Ishikawa (cell line): ENCODE data around the gene KCNG2.

Experiments used
- CEBPB ChIP-seq: IDR thresholded peaks from 2 replicates; pipeline ENCODE4 v1.6.1; 2012
- EGR1 ChIP-seq: IDR thresholded peaks from 2 replicates; pipeline ENCODE4 v1.6.1; 2012
- EP300 ChIP-seq: IDR thresholded peaks from 2 replicates; pipeline ENCODE4 v1.6.1; 2012; ENCODE audit warnings: borderline replicate concordance
- FOXM1 ChIP-seq: IDR thresholded peaks from 2 replicates; pipeline ENCODE4 v1.6.1; 2012; ENCODE audit warnings: low read depth, borderline replicate concordance
- MAX ChIP-seq: IDR thresholded peaks from 2 replicates; pipeline ENCODE4 v1.6.1; 2012
- NFIC ChIP-seq: IDR thresholded peaks from 2 replicates; pipeline ENCODE4 v1.6.1; 2012
- REST ChIP-seq: IDR thresholded peaks from 2 replicates; pipeline ENCODE4 v1.6.1; 2012; ENCODE audit warnings: low read depth, mild to moderate bottlenecking
- TAF1 ChIP-seq: IDR thresholded peaks from 2 replicates; pipeline ENCODE4 v1.6.1; 2012; ENCODE audit warnings: low read depth, mild to moderate bottlenecking
- TEAD4 ChIP-seq: IDR thresholded peaks from 2 replicates; pipeline ENCODE4 v1.6.1; 2012
- USF1 ChIP-seq: IDR thresholded peaks from 2 replicates; pipeline ENCODE4 v1.6.1; 2012
- YY1 ChIP-seq: IDR thresholded peaks from 2 replicates; pipeline ENCODE4 v1.6.1; 2012; ENCODE audit warnings: low read depth
- ZBTB7A ChIP-seq: IDR thresholded peaks from 2 replicates; pipeline ENCODE4 v1.6.1; 2012; ENCODE audit warnings: low read depth

- TF ChIP-seq EP300 (no peak), TAF1 (no peak), MAX (no peak), FOXM1 (no peak), REST (no peak), YY1 (no peak), TEAD4 (no peak), EGR1 (no peak), NFIC (no peak), USF1 (no peak), CEBPB (no peak), ZBTB7A (no peak)
These were observed 6.5 kb downstream of the KCNG2 start for GRCh38 chr18:79804130-79804787.
